ENCODE results near the gene CDKAL1. TPM values are rescaled to one million over a fixed set of nuclear protein-coding genes. Genes with fewer than 3 reads are reported as not detected.

Gene CDKAL1
- total RNA-seq, 2 experiments from 2014 or later: 22.1 to 23.4 TPM

- Mint-ChIP-seq H3K27ac (no peak overlapping the region), H3K36me3 (ENCODE audit: low read depth) (peaks cover 35% of the 10 kb centered on the region), H3K4me3 (no peak overlapping the region), H3K27me3 (no peaks in the 10 kb centered on the region), H3K9me3 (ENCODE audit: low read depth) (peaks cover 5% of the 10 kb centered on the region), H3K4me1 (no peaks in the 10 kb centered on the region)
- intact Hi-C loops (cut with DNase I, micrococcal nuclease): no loop called here
- ChIA-PET POLR2A (no interaction called here), CTCF (no interaction called here)
- DNase-seq (no peak), ATAC-seq (no peak)
These were observed 496.9 kb downstream of the CDKAL1 start for GRCh38 chr6:21031182-21031581.

DNA sequence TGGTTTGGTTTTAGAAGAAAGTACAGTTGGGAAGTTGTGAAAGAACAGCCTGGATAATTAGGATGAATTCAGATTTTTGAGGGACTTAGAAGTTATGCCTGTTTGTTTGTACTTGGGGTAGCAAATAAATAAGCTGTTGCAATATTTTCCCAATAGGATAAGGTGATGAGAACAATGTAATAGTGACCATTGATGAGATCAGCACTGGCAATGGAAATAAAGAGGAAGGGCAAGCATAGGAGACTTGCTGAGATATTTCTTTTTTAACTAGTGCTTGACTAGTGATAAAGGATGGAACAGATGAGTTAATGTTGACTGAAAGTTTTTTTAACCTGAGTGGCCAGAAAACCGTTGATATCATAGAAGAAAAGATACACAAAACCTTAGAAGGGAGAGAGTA lies 498.8 kb downstream of the CDKAL1 start:
- H3K4me1 Mint-ChIP-seq: no peaks in the 10 kb centered on the region
- ATAC-seq (no peak), DNase-seq (no peak)
- peaks cover 20% of the 10 kb centered on the region for H3K36me3 Mint-ChIP-seq (ENCODE audit: low read depth)
- no peaks in the 10 kb centered on the region for H3K9me3 Mint-ChIP-seq (ENCODE audit: low read depth)
- no peaks in the 10 kb centered on the region for H3K27me3 Mint-ChIP-seq
- no peak overlapping the region for H3K27ac Mint-ChIP-seq
- ChIA-PET CTCF (no interaction called here), POLR2A (no interaction called here)
- H3K4me3 Mint-ChIP-seq: no peak overlapping the region
- intact Hi-C loops (cut with DNase I, micrococcal nuclease): no loop called here

- Mint-ChIP-seq H3K9me3 (ENCODE audit: low read depth) (no peaks in the 10 kb centered on the region), H3K36me3 (ENCODE audit: low read depth) (peaks cover 18% of the 10 kb centered on the region)
- CTCF ChIA-PET: no interaction called here
These were observed 499.3 kb downstream of the CDKAL1 start for GRCh38 chr6:21033575-21034026.

DNA sequence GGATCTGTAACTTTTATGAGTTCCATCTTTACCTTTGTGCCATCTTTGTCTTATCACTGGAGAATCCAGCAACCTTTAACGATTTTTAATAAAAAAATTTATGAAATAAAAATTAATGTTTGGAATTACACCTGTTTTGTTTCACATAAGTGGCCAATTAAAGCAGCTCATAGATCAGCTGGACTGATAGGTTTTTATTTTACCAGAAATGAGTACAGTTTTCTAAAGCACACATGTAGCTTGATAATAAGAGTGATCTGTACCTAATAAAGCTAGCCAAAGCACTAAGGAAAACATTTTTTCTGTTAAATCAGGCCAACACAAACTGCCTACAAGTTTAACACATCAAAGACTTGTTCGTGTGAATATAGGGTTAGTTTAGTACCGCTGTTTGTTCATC lies 500.1 kb downstream of the CDKAL1 start:
- no peak overlapping the region for H3K27ac Mint-ChIP-seq
- no peak for DNase-seq
- POLR2A ChIA-PET: no interaction called here
- intact Hi-C loops (cut with DNase I, micrococcal nuclease): no loop called here
- no peak for ATAC-seq
- CTCF ChIA-PET: no interaction called here
- H3K4me1 Mint-ChIP-seq: no peaks in the 10 kb centered on the region
- no peaks in the 10 kb centered on the region for H3K27me3 Mint-ChIP-seq
- H3K36me3 Mint-ChIP-seq (ENCODE audit: low read depth): peaks cover 16% of the 10 kb centered on the region
- H3K4me3 Mint-ChIP-seq: no peak overlapping the region
- no peaks in the 10 kb centered on the region for H3K9me3 Mint-ChIP-seq (ENCODE audit: low read depth)

More at GRCh38 chr6:21033575-21034026, 499.3 kb downstream of the CDKAL1 start:
- no peak overlapping the region for H3K27ac Mint-ChIP-seq
- ATAC-seq: no peak
- intact Hi-C loops (cut with DNase I, micrococcal nuclease): no loop called here
- H3K27me3 Mint-ChIP-seq: no peaks in the 10 kb centered on the region
- H3K4me1 Mint-ChIP-seq: no peaks in the 10 kb centered on the region
- no peak overlapping the region for H3K4me3 Mint-ChIP-seq
- no peak for DNase-seq
- POLR2A ChIA-PET: no interaction called here

DNA sequence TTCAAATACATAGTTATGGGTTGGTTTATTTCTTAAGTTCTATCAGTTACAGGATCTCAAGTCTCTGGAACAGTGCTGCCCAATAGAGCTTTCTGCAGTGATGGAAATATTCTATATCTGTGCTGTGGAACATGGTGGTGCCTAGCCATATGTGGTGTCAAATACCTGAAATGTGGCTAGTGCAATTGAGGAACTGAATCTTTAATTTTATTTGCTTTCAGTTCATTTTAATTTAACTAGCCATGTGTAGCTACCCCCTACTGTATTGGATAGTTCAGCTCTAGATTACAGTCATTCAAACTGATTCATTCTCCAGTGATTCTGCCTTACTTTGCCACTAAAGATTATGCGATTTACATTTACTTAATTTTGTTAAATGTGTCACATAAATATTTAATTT lies 503.2 kb downstream of the CDKAL1 start:
- Mint-ChIP-seq H3K4me1 (no peaks in the 10 kb centered on the region), H3K27me3 (no peaks in the 10 kb centered on the region), H3K4me3 (no peak overlapping the region), H3K9me3 (ENCODE audit: low read depth) (no peaks in the 10 kb centered on the region), H3K27ac (no peak overlapping the region), H3K36me3 (ENCODE audit: low read depth) (no peaks in the 10 kb centered on the region)
- no peak for DNase-seq
- ChIA-PET CTCF (no interaction called here), POLR2A (no interaction called here)
- intact Hi-C loops (cut with DNase I, micrococcal nuclease): no loop called here
- ATAC-seq: no peak

DNA sequence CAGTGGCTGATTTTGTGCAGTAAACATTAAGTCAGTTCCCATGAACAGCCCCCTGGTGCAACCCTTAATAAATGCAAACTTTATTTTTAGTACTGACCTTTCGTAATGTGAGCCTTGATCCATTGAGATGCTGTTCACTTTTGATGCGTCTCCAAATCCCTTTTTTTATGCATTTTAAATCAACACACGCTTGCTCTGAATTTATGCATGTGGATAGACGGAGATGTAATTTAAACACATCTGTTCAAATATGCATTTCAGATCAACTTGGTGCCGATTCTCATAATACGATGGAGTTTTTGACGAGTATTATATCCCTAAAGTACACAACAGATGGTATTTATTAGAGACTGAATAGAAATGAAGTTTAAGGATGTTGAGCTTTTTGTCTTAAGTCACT lies 505.7 kb downstream of the CDKAL1 start:
- intact Hi-C loops (cut with DNase I, micrococcal nuclease): no loop called here

DNA sequence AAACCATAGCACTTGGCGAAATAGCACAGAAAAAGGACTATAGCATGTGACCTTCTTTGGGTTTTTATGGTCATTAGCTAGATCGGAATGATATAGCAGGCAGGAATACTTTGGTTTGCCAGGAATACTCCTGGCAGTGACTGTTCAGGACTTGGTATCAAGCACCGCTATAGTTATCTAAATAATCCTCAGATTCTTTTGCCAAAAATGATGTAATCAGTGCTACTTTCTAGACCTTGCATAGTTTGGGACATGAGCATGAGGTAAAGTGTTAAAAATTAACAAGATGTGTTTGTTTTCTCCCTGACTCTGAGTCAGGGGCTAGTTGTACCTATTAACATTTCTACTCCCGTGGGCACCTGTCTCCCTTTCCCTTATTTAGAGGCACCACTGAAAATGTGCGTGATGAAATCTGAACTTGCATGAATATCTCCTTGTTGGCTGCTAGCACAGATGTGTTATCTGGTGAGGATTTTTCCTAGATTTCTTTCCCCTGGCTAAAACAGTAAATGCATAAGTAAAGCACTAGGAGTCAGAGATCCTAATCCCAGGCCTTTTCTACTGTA lies 511.0 kb downstream of the CDKAL1 start:
- ChIA-PET POLR2A (no interaction called here), CTCF (no interaction called here)
- ATAC-seq (no peak), DNase-seq (no peak)
- Mint-ChIP-seq H3K27ac (no peak overlapping the region), H3K9me3 (ENCODE audit: low read depth) (no peaks in the 10 kb centered on the region), H3K36me3 (ENCODE audit: low read depth) (peaks cover 3% of the 10 kb centered on the region), H3K4me3 (no peak overlapping the region), H3K4me1 (no peaks in the 10 kb centered on the region), H3K27me3 (no peaks in the 10 kb centered on the region)
- intact Hi-C loops (cut with DNase I, micrococcal nuclease): no loop called here

More for the DNA sequence above, 505.7 kb downstream of the CDKAL1 start:
- H3K27me3 Mint-ChIP-seq: no peaks in the 10 kb centered on the region
- DNase-seq (no peak), ATAC-seq (no peak)
- H3K4me3 Mint-ChIP-seq: no peak overlapping the region
- no peak overlapping the region for H3K27ac Mint-ChIP-seq
- H3K4me1 Mint-ChIP-seq: no peaks in the 10 kb centered on the region
- H3K9me3 Mint-ChIP-seq (ENCODE audit: low read depth): no peaks in the 10 kb centered on the region
- H3K36me3 Mint-ChIP-seq (ENCODE audit: low read depth): no peaks in the 10 kb centered on the region
- ChIA-PET POLR2A (no interaction called here), CTCF (no interaction called here)

- intact Hi-C loops (cut with DNase I, micrococcal nuclease): no loop called here
- ATAC-seq (no peak), DNase-seq (no peak)
- Mint-ChIP-seq H3K27me3 (no peaks in the 10 kb centered on the region), H3K36me3 (ENCODE audit: low read depth) (peaks cover 3% of the 10 kb centered on the region), H3K27ac (no peak overlapping the region), H3K9me3 (ENCODE audit: low read depth) (no peaks in the 10 kb centered on the region), H3K4me1 (no peaks in the 10 kb centered on the region), H3K4me3 (no peak overlapping the region)
- CTCF ChIA-PET: no interaction called here
- POLR2A ChIA-PET: no interaction called here
These were observed 512.0 kb downstream of the CDKAL1 start for GRCh38 chr6:21046276-21046675.

DNA sequence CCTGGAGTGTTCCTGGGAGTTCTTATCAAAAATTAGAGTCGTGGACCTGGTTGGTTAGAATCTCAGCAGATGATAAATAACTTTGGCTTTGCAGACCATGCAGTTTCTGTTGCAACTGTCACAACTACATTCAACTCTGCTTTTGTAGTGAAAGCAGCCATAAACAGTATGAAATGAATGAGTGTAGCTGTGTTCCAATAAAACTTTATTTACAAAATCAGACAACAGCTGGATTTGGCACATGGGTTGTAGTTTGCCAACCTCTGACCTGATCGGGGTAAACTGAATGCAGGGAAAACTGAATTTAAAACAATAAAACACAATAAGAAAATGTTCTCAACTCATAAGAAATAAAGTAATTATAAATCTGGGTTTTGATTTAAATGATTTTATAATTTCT lies 513.8 kb downstream of the CDKAL1 start:
- ChIA-PET CTCF (interaction anchor here (0.5 kb wide), 1 partner anchor 685 kb away, joined by 4 read pairs; no protein-coding TSS in a partner anchor), POLR2A (no interaction called here)
- H3K27me3 Mint-ChIP-seq: no peaks in the 10 kb centered on the region
- intact Hi-C loops (cut with DNase I, micrococcal nuclease): no loop called here
- no peaks in the 10 kb centered on the region for H3K4me1 Mint-ChIP-seq
- ATAC-seq: no peak
- H3K36me3 Mint-ChIP-seq (ENCODE audit: low read depth): peaks cover 9% of the 10 kb centered on the region
- DNase-seq: no peak
- H3K4me3 Mint-ChIP-seq: no peak overlapping the region
- no peak overlapping the region for H3K27ac Mint-ChIP-seq
- H3K9me3 Mint-ChIP-seq (ENCODE audit: low read depth): no peaks in the 10 kb centered on the region

DNA sequence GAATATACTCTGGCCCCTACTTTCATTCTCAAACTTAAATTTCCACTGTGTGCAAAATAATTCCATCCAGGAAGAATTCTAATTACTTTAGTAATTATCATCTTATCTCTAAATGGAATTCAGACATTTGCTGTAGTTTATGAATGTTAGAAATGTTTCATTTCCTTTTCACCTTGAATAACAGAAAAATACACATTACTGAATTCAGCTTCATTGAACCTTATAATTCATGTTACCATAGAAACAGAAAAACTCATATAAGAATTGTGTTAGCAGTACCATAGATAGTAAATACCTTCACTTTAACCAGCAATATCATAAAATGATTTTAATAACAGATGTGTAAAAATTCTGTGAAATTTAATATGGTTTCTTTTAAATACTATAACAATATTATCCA lies 514.9 kb downstream of the CDKAL1 start:
- H3K4me1 Mint-ChIP-seq: peaks cover 4% of the 10 kb centered on the region
- no peak for DNase-seq
- intact Hi-C loops (cut with DNase I, micrococcal nuclease): no loop called here
- H3K27me3 Mint-ChIP-seq: no peaks in the 10 kb centered on the region
- H3K36me3 Mint-ChIP-seq (ENCODE audit: low read depth): peaks cover 16% of the 10 kb centered on the region
- H3K27ac Mint-ChIP-seq: no peak overlapping the region
- CTCF ChIA-PET: no interaction called here
- POLR2A ChIA-PET: no interaction called here
- H3K4me3 Mint-ChIP-seq: no peak overlapping the region
- ATAC-seq: no peak
- peaks cover 3% of the 10 kb centered on the region for H3K9me3 Mint-ChIP-seq (ENCODE audit: low read depth)

GRCh38 chr6:21049572-21049971 lies 515.3 kb downstream of the CDKAL1 start:
- DNase-seq: no peak
- ChIA-PET CTCF (no interaction called here), POLR2A (no interaction called here)
- Mint-ChIP-seq H3K27me3 (no peaks in the 10 kb centered on the region), H3K27ac (no peak overlapping the region), H3K9me3 (ENCODE audit: low read depth) (peaks cover 3% of the 10 kb centered on the region), H3K36me3 (ENCODE audit: low read depth) (peaks cover 17% of the 10 kb centered on the region), H3K4me3 (no peak overlapping the region), H3K4me1 (peaks cover 4% of the 10 kb centered on the region)
- ATAC-seq: no peak
- intact Hi-C loops (cut with DNase I, micrococcal nuclease): no loop called here

- Mint-ChIP-seq H3K4me3 (no peak overlapping the region), H3K27ac (no peak overlapping the region), H3K4me1 (peaks cover 4% of the 10 kb centered on the region), H3K27me3 (no peaks in the 10 kb centered on the region), H3K9me3 (ENCODE audit: low read depth) (peaks cover 7% of the 10 kb centered on the region), H3K36me3 (ENCODE audit: low read depth) (peaks cover 19% of the 10 kb centered on the region)
- DNase-seq (no peak), ATAC-seq (no peak)
- POLR2A ChIA-PET: no interaction called here
- intact Hi-C loops (cut with DNase I, micrococcal nuclease): no loop called here
- CTCF ChIA-PET: no interaction called here
These were observed 516.7 kb downstream of the CDKAL1 start for GRCh38 chr6:21050935-21051334.

GRCh38 chr6:21051777-21052176 lies 517.5 kb downstream of the CDKAL1 start:
- DNase-seq (no peak), ATAC-seq (no peak)
- H3K4me1 Mint-ChIP-seq: peaks cover 4% of the 10 kb centered on the region
- peaks cover 24% of the 10 kb centered on the region for H3K36me3 Mint-ChIP-seq (ENCODE audit: low read depth)
- ChIA-PET CTCF (no interaction called here), POLR2A (no interaction called here)
- no peaks in the 10 kb centered on the region for H3K27me3 Mint-ChIP-seq
- H3K9me3 Mint-ChIP-seq (ENCODE audit: low read depth): peaks cover 13% of the 10 kb centered on the region
- no peak overlapping the region for H3K27ac Mint-ChIP-seq
- H3K4me3 Mint-ChIP-seq: no peak overlapping the region
- intact Hi-C loops (cut with DNase I, micrococcal nuclease): no loop called here
